HepG2 (cell line): Measurements from ENCODE around the gene PIM3. TPM values are rescaled to one million over a fixed set of nuclear protein-coding genes. Genes with fewer than 3 reads are reported as not detected.

Experiments
- ELF1 ChIP-seq: sonication (generic); formaldehyde crosslinking; IDR thresholded peaks from 2 replicates; pipeline ENCODE4 v1.4.0; 2020; ENCODE audit warnings: missing genetic modification reagents
- IKZF4 ChIP-seq: sonication (generic); formaldehyde crosslinking; IDR thresholded peaks from 2 replicates; pipeline ENCODE4 v1.5.1; 2020; ENCODE audit warnings: borderline replicate concordance, mild to moderate bottlenecking, low read depth, missing genetic modification reagents; ENCODE audit errors: not compliant biosample characterization
- ISX ChIP-seq: sonication (generic); formaldehyde crosslinking; conservative IDR thresholded peaks from 2 replicates; pipeline ENCODE4 v1.5.0; 2020; ENCODE audit warnings: missing genetic modification reagents
- MED13 ChIP-seq: sonication (generic); formaldehyde crosslinking; IDR thresholded peaks from 2 replicates; pipeline ENCODE4 v1.5.0; 2020; ENCODE audit warnings: missing genetic modification reagents
- MEIS1 ChIP-seq: sonication (generic); formaldehyde crosslinking; IDR thresholded peaks from 2 replicates; pipeline ENCODE4 v1.9.0; 2021; ENCODE audit warnings: mild to moderate bottlenecking, missing genetic modification reagents, moderate library complexity, borderline replicate concordance
- MLLT10 ChIP-seq: sonication (generic); formaldehyde crosslinking; IDR thresholded peaks from 2 replicates; pipeline ENCODE4 v1.4.0; 2020; ENCODE audit warnings: missing genetic modification reagents
- NFE2 ChIP-seq: sonication (generic); formaldehyde crosslinking; IDR thresholded peaks from 2 replicates; pipeline ENCODE4 v1.4.0; 2020; ENCODE audit warnings: missing genetic modification reagents
- NR1H2 ChIP-seq: sonication (generic); formaldehyde crosslinking; IDR thresholded peaks from 2 replicates; pipeline ENCODE4 v1.8.1; 2022; ENCODE audit warnings: low read depth, missing genetic modification reagents, borderline replicate concordance
- NR2C2 ChIP-seq: sonication (generic); formaldehyde crosslinking; IDR thresholded peaks from 2 replicates; pipeline ENCODE4 v1.4.0; 2020; ENCODE audit warnings: missing genetic modification reagents, mild to moderate bottlenecking, moderate library complexity, borderline replicate concordance
- RELA ChIP-seq: sonication (generic); formaldehyde crosslinking; IDR thresholded peaks from 2 replicates; pipeline ENCODE4 v1.4.0; 2020; ENCODE audit warnings: missing genetic modification reagents
- SNAI1 ChIP-seq: sonication (generic); formaldehyde crosslinking; IDR thresholded peaks from 2 replicates; pipeline ENCODE4 v1.5.0; 2020; ENCODE audit warnings: mild to moderate bottlenecking, missing genetic modification reagents, borderline replicate concordance
- TAF15 ChIP-seq: fragments of 200-400 bp; formaldehyde crosslinking; IDR thresholded peaks from one replicate; pipeline ENCODE4 v1.6.1; 2018; ENCODE audit warnings: mild to moderate bottlenecking, low read depth, low read length; ENCODE audit not compliant: poor library complexity, severe bottlenecking
- TARDBP ChIP-seq: sonication (generic); formaldehyde crosslinking; IDR thresholded peaks from 2 replicates; pipeline ENCODE4 v1.8.0; 2022; ENCODE audit warnings: mild to moderate bottlenecking, missing genetic modification reagents
- TCF7L2 ChIP-seq: IDR thresholded peaks from 2 replicates; pipeline ENCODE4 v1.6.1; 2011; ENCODE audit warnings: mild to moderate bottlenecking, low read depth, low read length, moderate library complexity
- TEAD2 ChIP-seq: sonication (generic); formaldehyde crosslinking; IDR thresholded peaks from 2 replicates; pipeline ENCODE4 v1.9.0; 2021; ENCODE audit warnings: missing genetic modification reagents
- ZBTB42 ChIP-seq: sonication (generic); formaldehyde crosslinking; IDR thresholded peaks from 2 replicates; pipeline ENCODE4 v1.5.0; 2020; ENCODE audit warnings: mild to moderate bottlenecking, missing genetic modification reagents
- ZNF230 ChIP-seq: sonication (generic); formaldehyde crosslinking; IDR thresholded peaks from 2 replicates; pipeline ENCODE4 v1.4.0; 2020; ENCODE audit warnings: mild to moderate bottlenecking, missing genetic modification reagents
- ZNF292 ChIP-seq: sonication (generic); formaldehyde crosslinking; IDR thresholded peaks from 2 replicates; pipeline ENCODE4 v1.8.1; 2022; ENCODE audit warnings: mild to moderate bottlenecking, low read depth, missing genetic modification reagents, borderline replicate concordance
- ZNF766 ChIP-seq: sonication (generic); formaldehyde crosslinking; IDR thresholded peaks from 2 replicates; pipeline ENCODE4 v1.5.0; 2020; ENCODE audit warnings: missing genetic modification reagents, borderline replicate concordance
- ZNF878 ChIP-seq: sonication (generic); formaldehyde crosslinking; IDR thresholded peaks from 2 replicates; pipeline ENCODE4 v1.8.1; 2023; ENCODE audit warnings: mild to moderate bottlenecking, missing genetic modification reagents, moderate library complexity
- ZSCAN30 ChIP-seq: sonication (generic); formaldehyde crosslinking; IDR thresholded peaks from 2 replicates; pipeline ENCODE4 v1.5.0; 2020; ENCODE audit warnings: mild to moderate bottlenecking, missing genetic modification reagents
- polyA plus RNA-seq, 8 experiments: library from polyadenylated mRNA; depleted of rRNA in 3 of 8; stranded (reverse) in 7 of 8; unstranded in 1 of 8; fragments of >200 nt; fragmentation: Illumina TruSeq in 4 of 8; extraction: Trizol in 4 of 8; gene quantifications; 2 replicates each; pipeline versions ENCODE4 v1.2.1 to v1.2.3, GENCODE V29; 2011 to 2016; ENCODE audit warnings: low read depth in 4 of 8, missing spikeins in 1 of 8, mixed read lengths in 1 of 8; ENCODE audit not compliant: insufficient read depth in 1 of 8
- total RNA-seq, 5 experiments: library from RNA; depleted of rRNA; stranded (reverse); fragments of >200 nt; fragmentation: Illumina TruSeq; extraction: Trizol; gene quantifications; 2 replicates each; pipeline ENCODE4 v1.2.3, GENCODE V29; 2016; ENCODE audit warnings: low read depth in 1 of 5
- TF ChIP-seq, protein P1 (sequence below): IDR thresholded peaks from 2 replicates; pipeline ENCODE4 v1.6.1; 2016; ENCODE audit warnings: low read depth, control low read depth
- TF ChIP-seq, protein P2 (sequence below): sonication (generic); formaldehyde crosslinking; conservative IDR thresholded peaks from 2 replicates; pipeline ENCODE4 v1.4.0; 2020; ENCODE audit warnings: mild to moderate bottlenecking, missing genetic modification reagents, moderate library complexity
- TF ChIP-seq, protein P3 (sequence below): sonication (generic); formaldehyde crosslinking; IDR thresholded peaks from 2 replicates; pipeline ENCODE4 v1.5.0; 2020; ENCODE audit warnings: mild to moderate bottlenecking, missing genetic modification reagents, borderline replicate concordance

PIM3 gene
- total and polyA plus RNA-seq, 2 of the 13 experiments (the other 11 are each of a cell fraction or from before 2014, with no cell fraction given), result 21.6 to 31.2 TPM

DNA sequence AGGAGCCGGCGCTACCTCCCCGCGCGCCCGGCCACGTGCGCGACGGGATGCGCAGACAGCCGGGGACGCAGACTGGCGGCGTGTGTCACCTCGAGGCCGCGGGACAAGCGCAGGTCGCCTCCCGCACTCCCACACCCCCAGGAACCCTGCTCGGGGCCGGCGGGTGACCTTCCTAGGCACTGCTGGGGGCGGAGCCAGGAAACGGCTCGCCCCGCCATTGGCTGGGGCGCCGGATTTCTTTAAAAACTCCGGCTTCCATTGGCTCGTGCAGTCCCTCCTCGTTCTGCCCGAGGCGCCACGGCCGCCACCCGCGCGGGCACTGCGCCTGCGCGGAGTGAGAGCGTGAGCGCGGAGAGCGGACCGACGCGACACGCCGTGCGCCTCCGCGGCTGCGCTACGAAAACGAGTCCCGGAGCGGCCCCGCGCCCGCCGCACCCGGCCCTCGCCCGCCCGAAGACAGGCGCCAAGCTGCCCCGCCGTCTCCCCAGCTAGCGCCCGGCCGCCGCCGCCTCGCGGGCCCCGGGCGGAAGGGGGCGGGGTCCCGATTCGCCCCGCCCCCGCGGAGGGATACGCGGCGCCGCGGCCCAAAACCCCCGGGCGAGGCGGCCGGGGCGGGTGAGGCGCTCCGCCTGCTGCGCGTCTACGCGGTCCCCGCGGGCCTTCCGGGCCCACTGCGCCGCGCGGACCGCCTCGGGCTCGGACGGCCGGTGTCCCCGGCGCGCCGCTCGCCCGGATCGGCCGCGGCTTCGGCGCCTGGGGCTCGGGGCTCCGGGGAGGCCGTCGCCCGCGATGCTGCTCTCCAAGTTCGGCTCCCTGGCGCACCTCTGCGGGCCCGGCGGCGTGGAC is at the start of gene PIM3 (continued):
- TF ChIP-seq, protein P1, sequence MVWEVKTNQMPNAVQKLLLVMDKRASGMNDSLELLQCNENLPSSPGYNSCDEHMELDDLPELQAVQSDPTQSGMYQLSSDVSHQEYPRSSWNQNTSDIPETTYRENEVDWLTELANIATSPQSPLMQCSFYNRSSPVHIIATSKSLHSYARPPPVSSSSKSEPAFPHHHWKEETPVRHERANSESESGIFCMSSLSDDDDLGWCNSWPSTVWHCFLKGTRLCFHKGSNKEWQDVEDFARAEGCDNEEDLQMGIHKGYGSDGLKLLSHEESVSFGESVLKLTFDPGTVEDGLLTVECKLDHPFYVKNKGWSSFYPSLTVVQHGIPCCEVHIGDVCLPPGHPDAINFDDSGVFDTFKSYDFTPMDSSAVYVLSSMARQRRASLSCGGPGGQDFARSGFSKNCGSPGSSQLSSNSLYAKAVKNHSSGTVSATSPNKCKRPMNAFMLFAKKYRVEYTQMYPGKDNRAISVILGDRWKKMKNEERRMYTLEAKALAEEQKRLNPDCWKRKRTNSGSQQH (CRISPR knock-in tag), result peak; percentile 73; the same call in 1 of the 2 replicates
- no peak for TF ChIP-seq ISX
- peak; percentile 67; the same call in 1 of the 2 replicates for TF ChIP-seq ZSCAN30 (CRISPR knock-in tag)
- no peak for TF ChIP-seq ZNF230 (CRISPR knock-in tag)
- TF ChIP-seq, protein P2, sequence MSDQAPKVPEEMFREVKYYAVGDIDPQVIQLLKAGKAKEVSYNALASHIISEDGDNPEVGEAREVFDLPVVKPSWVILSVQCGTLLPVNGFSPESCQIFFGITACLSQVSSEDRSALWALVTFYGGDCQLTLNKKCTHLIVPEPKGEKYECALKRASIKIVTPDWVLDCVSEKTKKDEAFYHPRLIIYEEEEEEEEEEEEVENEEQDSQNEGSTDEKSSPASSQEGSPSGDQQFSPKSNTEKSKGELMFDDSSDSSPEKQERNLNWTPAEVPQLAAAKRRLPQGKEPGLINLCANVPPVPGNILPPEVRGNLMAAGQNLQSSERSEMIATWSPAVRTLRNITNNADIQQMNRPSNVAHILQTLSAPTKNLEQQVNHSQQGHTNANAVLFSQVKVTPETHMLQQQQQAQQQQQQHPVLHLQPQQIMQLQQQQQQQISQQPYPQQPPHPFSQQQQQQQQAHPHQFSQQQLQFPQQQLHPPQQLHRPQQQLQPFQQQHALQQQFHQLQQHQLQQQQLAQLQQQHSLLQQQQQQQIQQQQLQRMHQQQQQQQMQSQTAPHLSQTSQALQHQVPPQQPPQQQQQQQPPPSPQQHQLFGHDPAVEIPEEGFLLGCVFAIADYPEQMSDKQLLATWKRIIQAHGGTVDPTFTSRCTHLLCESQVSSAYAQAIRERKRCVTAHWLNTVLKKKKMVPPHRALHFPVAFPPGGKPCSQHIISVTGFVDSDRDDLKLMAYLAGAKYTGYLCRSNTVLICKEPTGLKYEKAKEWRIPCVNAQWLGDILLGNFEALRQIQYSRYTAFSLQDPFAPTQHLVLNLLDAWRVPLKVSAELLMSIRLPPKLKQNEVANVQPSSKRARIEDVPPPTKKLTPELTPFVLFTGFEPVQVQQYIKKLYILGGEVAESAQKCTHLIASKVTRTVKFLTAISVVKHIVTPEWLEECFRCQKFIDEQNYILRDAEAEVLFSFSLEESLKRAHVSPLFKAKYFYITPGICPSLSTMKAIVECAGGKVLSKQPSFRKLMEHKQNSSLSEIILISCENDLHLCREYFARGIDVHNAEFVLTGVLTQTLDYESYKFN (CRISPR knock-in tag), result no peak
- TF ChIP-seq TARDBP (CRISPR knock-in tag), result no peak
- no peak for TF ChIP-seq SNAI1 (CRISPR knock-in tag)
- TF ChIP-seq MEIS1 (CRISPR knock-in tag), result no peak
- TF ChIP-seq IKZF4, result no peak
- TF ChIP-seq TEAD2 (CRISPR knock-in tag), result no peak
- TF ChIP-seq, protein P3, sequence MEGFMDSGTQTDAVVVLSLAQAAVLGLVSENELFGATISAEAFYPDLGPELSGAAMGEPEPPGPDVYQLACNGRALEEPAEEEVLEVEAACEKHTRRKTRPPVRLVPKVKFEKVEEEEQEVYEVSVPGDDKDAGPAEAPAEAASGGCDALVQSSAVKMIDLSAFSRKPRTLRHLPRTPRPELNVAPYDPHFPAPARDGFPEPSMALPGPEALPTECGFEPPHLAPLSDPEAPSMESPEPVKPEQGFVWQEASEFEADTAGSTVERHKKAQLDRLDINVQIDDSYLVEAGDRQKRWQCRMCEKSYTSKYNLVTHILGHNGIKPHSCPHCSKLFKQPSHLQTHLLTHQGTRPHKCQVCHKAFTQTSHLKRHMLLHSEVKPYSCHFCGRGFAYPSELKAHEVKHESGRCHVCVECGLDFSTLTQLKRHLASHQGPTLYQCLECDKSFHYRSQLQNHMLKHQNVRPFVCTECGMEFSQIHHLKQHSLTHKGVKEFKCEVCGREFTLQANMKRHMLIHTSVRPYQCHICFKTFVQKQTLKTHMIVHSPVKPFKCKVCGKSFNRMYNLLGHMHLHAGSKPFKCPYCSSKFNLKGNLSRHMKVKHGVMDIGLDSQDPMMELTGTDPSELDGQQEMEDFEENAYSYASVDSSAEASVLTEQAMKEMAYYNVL (CRISPR knock-in tag), result no peak
- TF ChIP-seq NR1H2 (CRISPR knock-in tag), result no peak
- peak; percentile 90 for TF ChIP-seq ZNF766 (CRISPR knock-in tag)
- no peak for TF ChIP-seq TCF7L2
- peak; percentile 67 for TF ChIP-seq ELF1
- TF ChIP-seq MED13 (CRISPR knock-in tag), result peak; percentile 55
- peak; percentile 80; the same call in 1 of the 2 replicates for TF ChIP-seq ZNF878 (CRISPR knock-in tag)
- peak; percentile 28; the same call in 1 of the 2 replicates for TF ChIP-seq ZBTB42
- TF ChIP-seq NFE2 (CRISPR knock-in tag), result no peak
- TF ChIP-seq ZNF292, result no peak
- peak; percentile 57 for TF ChIP-seq NR2C2 (CRISPR knock-in tag)
- TF ChIP-seq TAF15, result no peak
- TF ChIP-seq MLLT10 (CRISPR knock-in tag), result no peak
- TF ChIP-seq RELA (CRISPR knock-in tag), result no peak
